Mammary epithelial cell (primary cell): ENCODE measurements around the gene WHRN.

ENCODE experiments used
- EZH2 ChIP-seq: IDR thresholded peaks from 2 replicates; pipeline ENCODE4 v1.6.1; 2012; ENCODE audit warnings: low read length, inconsistent platforms, borderline replicate concordance
- TF ChIP-seq, protein P1 (sequence below), 2 donors: IDR thresholded peaks in 1 of 2; conservative IDR thresholded peaks in 1 of 2; 2 replicates each; pipeline ENCODE4 v1.5.1; 2011 to 2012; ENCODE audit warnings: inconsistent platforms in 2 of 2, low read length in 2 of 2, mild to moderate bottlenecking in 2 of 2, control low read depth in 1 of 2, low read depth in 1 of 2; ENCODE audit not compliant: insufficient read depth in 1 of 2; ENCODE audit errors: extremely low read depth in 1 of 2

DNA sequence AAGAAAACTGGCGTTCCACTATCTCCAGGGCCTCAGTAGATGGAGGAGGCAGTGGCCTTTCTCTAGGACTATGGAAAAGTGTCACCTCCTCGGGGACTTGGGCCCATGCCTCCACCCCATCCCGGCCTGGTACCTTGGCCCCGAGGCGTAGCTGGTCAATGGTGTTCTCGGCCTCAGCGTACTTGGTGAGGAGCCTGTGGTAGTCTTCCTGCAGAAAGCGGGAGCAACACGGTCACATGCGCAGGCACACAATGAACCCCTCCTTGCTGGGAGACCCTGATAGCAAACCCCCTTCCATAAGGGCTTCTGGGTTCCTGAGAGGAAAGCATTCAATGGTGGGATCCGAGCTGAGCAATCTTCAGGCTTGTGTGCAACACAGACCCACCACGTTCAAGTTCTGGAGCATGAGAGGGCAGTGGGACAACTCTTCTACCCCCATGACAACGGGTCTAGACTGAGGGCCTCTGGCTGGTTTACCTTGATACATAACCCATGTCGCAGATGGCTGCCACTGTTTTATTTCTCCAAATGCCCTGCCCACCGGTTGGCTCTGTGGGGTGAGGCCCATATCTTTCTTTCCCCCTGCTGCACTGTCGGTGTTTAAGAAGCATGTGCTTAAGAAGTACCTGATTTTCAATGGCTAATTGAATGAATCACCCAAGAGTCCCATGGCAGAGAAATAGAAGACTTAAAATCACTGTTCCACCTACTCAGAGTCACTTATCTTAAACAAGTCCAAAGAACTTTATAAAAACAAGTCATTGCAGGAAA, 131.1 kb downstream of the WHRN start:
- TF ChIP-seq, protein P1, sequence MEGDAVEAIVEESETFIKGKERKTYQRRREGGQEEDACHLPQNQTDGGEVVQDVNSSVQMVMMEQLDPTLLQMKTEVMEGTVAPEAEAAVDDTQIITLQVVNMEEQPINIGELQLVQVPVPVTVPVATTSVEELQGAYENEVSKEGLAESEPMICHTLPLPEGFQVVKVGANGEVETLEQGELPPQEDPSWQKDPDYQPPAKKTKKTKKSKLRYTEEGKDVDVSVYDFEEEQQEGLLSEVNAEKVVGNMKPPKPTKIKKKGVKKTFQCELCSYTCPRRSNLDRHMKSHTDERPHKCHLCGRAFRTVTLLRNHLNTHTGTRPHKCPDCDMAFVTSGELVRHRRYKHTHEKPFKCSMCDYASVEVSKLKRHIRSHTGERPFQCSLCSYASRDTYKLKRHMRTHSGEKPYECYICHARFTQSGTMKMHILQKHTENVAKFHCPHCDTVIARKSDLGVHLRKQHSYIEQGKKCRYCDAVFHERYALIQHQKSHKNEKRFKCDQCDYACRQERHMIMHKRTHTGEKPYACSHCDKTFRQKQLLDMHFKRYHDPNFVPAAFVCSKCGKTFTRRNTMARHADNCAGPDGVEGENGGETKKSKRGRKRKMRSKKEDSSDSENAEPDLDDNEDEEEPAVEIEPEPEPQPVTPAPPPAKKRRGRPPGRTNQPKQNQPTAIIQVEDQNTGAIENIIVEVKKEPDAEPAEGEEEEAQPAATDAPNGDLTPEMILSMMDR (conservative IDR thresholded peaks at IDR 0.05 in 1 of 2, IDR thresholded peaks at IDR 0.05 in 1 of 2; ENCODE audit: extremely low read depth in 1 of 2, insufficient read depth in 1 of 2, low read depth in 1 of 2, low read length in 2 of 2): no peak
- TF ChIP-seq EZH2: no peak
